ENCODE results near the gene TMPRSS12. TPM values are rescaled to one million over a fixed set of nuclear protein-coding genes. Genes with fewer than 3 reads are reported as not detected.
"Not testable (repeated sequence)": the region's sequence is repeated elsewhere in the genome, so short reads cannot be mapped to it uniquely, and the experiment has no call there.

Gene TMPRSS12
- total RNA-seq, 3 donors from 2014 or later (not counting 1 experiment from before 2014, with no cell fraction given) = not detected

DNA sequence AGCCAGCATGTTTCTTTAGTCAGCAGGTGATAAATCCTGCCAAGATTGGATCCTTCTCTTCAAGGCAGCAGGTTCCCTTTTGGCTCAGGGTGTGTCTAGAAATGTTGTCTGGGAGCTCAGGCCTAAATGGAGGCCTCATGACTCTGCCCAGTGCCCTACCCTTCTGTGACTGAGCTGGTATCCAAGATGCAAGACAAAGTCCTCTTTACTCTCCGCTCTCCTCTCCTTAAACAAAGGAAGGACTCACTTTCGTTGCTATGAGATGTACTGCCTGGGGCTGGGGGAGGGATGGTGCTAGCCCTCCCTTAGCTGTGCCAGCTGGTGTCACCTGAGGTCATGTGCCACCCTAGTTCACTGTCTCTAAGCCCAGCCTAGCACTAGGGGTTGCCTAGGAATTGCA is 13.8 kb upstream of the TMPRSS12 start:
- no peak overlapping the region for H3K4me3 Mint-ChIP-seq
- intact Hi-C loops (cut with micrococcal nuclease) = loop anchor here (5.0 kb wide), 1 partner anchor 198 kb away; the partner anchor contains the start of gene SLC11A2
- H3K27me3 ChIP-seq (ENCODE audit: control insufficient read depth, insufficient read depth, low read length) = no peaks in the 10 kb centered on the region
- no peak overlapping the region for H3K4me3 ChIP-seq (ENCODE audit: low read length)
- H3K9me3 ChIP-seq (ENCODE audit: control insufficient read depth, insufficient read depth, low read length) = peaks cover 2% of the 10 kb centered on the region
- DNase-seq (no peak), ATAC-seq (no peak)
- peak overlapping the region in 1 of 2 donors; percentile 39 for H3K27ac Mint-ChIP-seq
- 60% methylated on average over 1 of the region's 2 CpGs for WGBS (ENCODE audit: insufficient coverage)
- no peaks in the 10 kb centered on the region for H3K36me3 ChIP-seq (ENCODE audit: control insufficient read depth, insufficient read depth, low read length)
- H3K36me3 Mint-ChIP-seq = no peaks in the 10 kb centered on the region
- no peak overlapping the region for H3K27ac ChIP-seq (ENCODE audit: low read length)
- no peak for TF ChIP-seq CTCF (IDR thresholded peaks at IDR 0.05)
- no peaks in the 10 kb centered on the region for H3K4me1 ChIP-seq (ENCODE audit: control insufficient read depth, insufficient read depth, low read length)
- H3K9me3 Mint-ChIP-seq = no peaks in the 10 kb centered on the region
- H3K4me1 Mint-ChIP-seq = peaks cover 11 to 14% of the 10 kb centered on the region in 2 donors
- peaks cover 0 to 3% of the 10 kb centered on the region in 2 donors for H3K27me3 Mint-ChIP-seq (ENCODE audit: low read depth in 2 of 2)

DNA sequence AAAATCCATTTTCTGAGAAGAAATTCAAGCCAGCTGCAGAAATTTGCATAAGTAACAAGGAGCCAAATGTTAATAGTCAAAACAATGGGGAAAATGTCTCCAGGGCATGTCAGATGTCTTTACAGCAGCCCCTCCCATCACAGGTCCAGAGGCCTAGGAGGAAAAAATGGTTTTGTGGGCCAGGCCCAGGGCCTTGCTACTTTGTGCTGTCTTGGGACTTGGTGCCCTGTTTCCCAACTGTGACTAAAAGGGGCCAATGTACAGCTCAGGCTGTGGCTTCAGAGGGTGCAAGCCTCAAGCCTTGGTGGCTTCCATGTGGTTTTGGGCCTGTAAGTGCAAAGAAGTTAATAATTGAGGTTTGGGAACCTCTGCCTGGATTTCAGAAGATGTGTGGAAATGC is 8.9 kb upstream of the TMPRSS12 start:
- H3K9me3 Mint-ChIP-seq; H3K4me3 ChIP-seq (ENCODE audit: low read length); H3K4me1 ChIP-seq (ENCODE audit: control insufficient read depth, insufficient read depth, low read length); H3K27me3 ChIP-seq (ENCODE audit: control insufficient read depth, insufficient read depth, low read length); intact Hi-C loops (cut with micrococcal nuclease); H3K27ac Mint-ChIP-seq; H3K27me3 Mint-ChIP-seq (ENCODE audit: low read depth in 2 of 2); DNase-seq; H3K36me3 Mint-ChIP-seq; H3K9me3 ChIP-seq (ENCODE audit: control insufficient read depth, insufficient read depth, low read length); H3K36me3 ChIP-seq (ENCODE audit: control insufficient read depth, insufficient read depth, low read length); H3K27ac ChIP-seq (ENCODE audit: low read length); ATAC-seq; H3K4me3 Mint-ChIP-seq: not testable (repeated sequence)
- H3K4me1 Mint-ChIP-seq = peaks cover 7 to 17% of the 10 kb centered on the region in 2 donors

DNA sequence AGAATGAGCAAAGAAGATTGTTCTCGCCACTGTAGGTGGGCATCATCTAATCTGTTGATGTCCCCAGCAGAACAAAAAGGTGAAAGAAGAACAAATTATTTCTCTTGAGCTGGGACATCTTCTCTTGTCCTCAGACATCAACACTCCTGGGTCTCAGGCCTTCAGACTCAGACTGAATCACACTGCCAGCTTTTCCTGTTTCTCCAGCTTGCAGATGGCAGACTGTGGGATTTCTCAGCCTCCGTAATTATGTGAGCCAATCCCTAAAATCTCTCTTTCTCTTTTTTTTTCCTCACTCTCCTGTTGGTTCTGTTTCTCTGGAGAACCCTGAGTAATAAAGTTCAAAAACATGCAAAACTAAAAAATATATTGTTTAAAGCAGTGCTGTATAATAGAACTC is 3.7 kb upstream of the TMPRSS12 start:
- Mint-ChIP-seq H3K4me3 (no peak overlapping the region), H3K27me3 (ENCODE audit: low read depth in 2 of 2) (peaks cover 6 to 20% of the 10 kb centered on the region in 2 donors), H3K27ac (no peak overlapping the region), H3K36me3 (no peaks in the 10 kb centered on the region), H3K9me3 (no peaks in the 10 kb centered on the region), H3K4me1 (peaks cover under 1 to 8% of the 10 kb centered on the region in 2 donors)
- Histone ChIP-seq H3K36me3 (ENCODE audit: control insufficient read depth, insufficient read depth, low read length) (no peaks in the 10 kb centered on the region), H3K9me3 (ENCODE audit: control insufficient read depth, insufficient read depth, low read length) (peaks cover under 1% of the 10 kb centered on the region), H3K4me1 (ENCODE audit: control insufficient read depth, insufficient read depth, low read length) (no peaks in the 10 kb centered on the region), H3K27me3 (ENCODE audit: control insufficient read depth, insufficient read depth, low read length) (no peaks in the 10 kb centered on the region), H3K4me3 (ENCODE audit: low read length) (no peak overlapping the region), H3K27ac (ENCODE audit: low read length) (no peak overlapping the region)
- 98% methylated on average over 2 of the region's 2 CpGs for WGBS (ENCODE audit: insufficient coverage)
- no peak for TF ChIP-seq CTCF (IDR thresholded peaks at IDR 0.05)
- ATAC-seq (no peak), DNase-seq (no peak)
- intact Hi-C loops (cut with micrococcal nuclease) = no loop called here

DNA sequence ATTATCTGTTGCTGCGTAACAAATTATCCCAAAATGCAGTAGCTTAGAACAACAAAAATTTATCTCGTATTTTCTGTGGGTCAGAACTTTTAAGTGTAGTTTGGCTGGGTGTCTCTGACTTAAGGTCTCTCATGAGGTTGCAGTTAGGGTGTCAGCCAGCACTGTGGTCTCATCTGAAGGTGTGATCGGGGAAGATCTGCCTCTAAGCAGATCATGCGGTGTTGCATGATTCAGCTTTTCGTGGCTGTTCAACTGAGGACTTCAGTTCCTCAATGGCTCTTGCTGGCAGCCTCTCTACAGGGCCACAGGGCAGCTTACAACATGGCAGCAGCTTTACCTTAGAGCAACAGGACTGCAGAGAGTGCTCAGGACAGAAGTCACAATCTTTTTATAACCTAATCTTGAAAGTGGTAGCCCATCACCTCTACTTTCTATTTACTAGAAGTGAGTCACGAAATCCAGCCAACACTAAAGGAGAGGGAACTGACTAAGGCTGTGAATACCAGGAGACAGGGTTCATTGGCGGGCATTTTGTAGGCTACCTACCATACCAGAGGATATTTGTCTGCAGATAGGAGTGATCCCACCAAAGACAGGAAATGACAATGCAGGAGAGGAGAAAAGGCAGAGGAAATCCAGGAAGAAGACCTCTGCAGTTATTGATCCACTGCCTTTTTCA is 1.8 kb upstream of the TMPRSS12 start:
- ATAC-seq (no peak), DNase-seq (no peak)
- Mint-ChIP-seq H3K27me3 (ENCODE audit: low read depth in 2 of 2) (peaks cover 13 to 20% of the 10 kb centered on the region in 2 donors), H3K9me3 (no peaks in the 10 kb centered on the region), H3K4me1 (no peaks in the 10 kb centered on the region), H3K4me3 (no peak overlapping the region), H3K27ac (no peak overlapping the region), H3K36me3 (no peaks in the 10 kb centered on the region)
- no peaks in the 10 kb centered on the region for H3K27me3 ChIP-seq (ENCODE audit: control insufficient read depth, insufficient read depth, low read length)
- 92% methylated on average over 7 of the region's 7 CpGs for WGBS (ENCODE audit: insufficient coverage)
- no peak for TF ChIP-seq CTCF (IDR thresholded peaks at IDR 0.05)
- H3K36me3 ChIP-seq (ENCODE audit: control insufficient read depth, insufficient read depth, low read length) = no peaks in the 10 kb centered on the region
- intact Hi-C loops (cut with micrococcal nuclease) = no loop called here
- H3K9me3 ChIP-seq (ENCODE audit: control insufficient read depth, insufficient read depth, low read length) = no peaks in the 10 kb centered on the region
- H3K4me3 ChIP-seq (ENCODE audit: low read length) = no peak overlapping the region
- H3K4me1 ChIP-seq (ENCODE audit: control insufficient read depth, insufficient read depth, low read length) = no peaks in the 10 kb centered on the region
- H3K27ac ChIP-seq (ENCODE audit: low read length) = no peak overlapping the region
